HEK293 (cell line): ENCODE data around the gene HEATR5B.

Experiments
- CTCF ChIA-PET: fragments of 350-600 bp; formaldehyde crosslinking; extraction: SDS; loops from one replicate; lab custom pipeline; 2021; ENCODE audit warnings: antibody characterized with exemption; lab: Yijun Ruan, JAX
- POLR2A ChIA-PET: fragments of 300-600 bp; formaldehyde crosslinking; extraction: SDS; loops from one replicate; lab custom pipeline; 2020; ENCODE audit warnings: antibody characterized with exemption, inconsistent platforms; lab: Yijun Ruan, JAX
- H3K27ac ChIP-seq: fragments of 200-500 bp; sonication (Bioruptor generic); 2 replicates; pipeline ENCODE4 v1.5.1; 2014; ENCODE audit warnings: low read depth, low read length, control low read depth, inconsistent platforms; ENCODE audit errors: extremely low read depth
- H3K36me3 ChIP-seq, 2 experiments: fragments of 200-500 bp in 1 of 2; sonication (Bioruptor generic) in 1 of 2; 1 replicate in 1 of 2; 2 replicates in 1 of 2; pipeline ENCODE4 v1.5.1; 2014 to 2017; ENCODE audit warnings: inconsistent platforms in 2 of 2, low read length in 2 of 2; ENCODE audit not compliant: control insufficient read depth in 2 of 2, insufficient read depth in 1 of 2
- H3K4me1 ChIP-seq: fragments of 200-500 bp; sonication (Bioruptor generic); 2 replicates; pipeline ENCODE4 v1.5.1; 2014; ENCODE audit warnings: mild to moderate bottlenecking, low read length, inconsistent platforms; ENCODE audit not compliant: control insufficient read depth, insufficient read depth
- H3K4me3 ChIP-seq: 2 replicates; pipeline ENCODE4 v1.5.1; 2011; ENCODE audit warnings: low read depth, mild to moderate bottlenecking, control low read depth, low read length, moderate library complexity
- H3K9me3 ChIP-seq: fragments of 200-500 bp; sonication (Bioruptor generic); 2 replicates; pipeline ENCODE4 v1.5.1; 2014; ENCODE audit warnings: low read depth, low read length, inconsistent platforms; ENCODE audit not compliant: control insufficient read depth, insufficient read depth
- MEIS1 ChIP-seq: sonication (generic); formaldehyde crosslinking; IDR thresholded peaks from 2 replicates; pipeline ENCODE4 v1.8.1; 2022; ENCODE audit warnings: missing genetic modification reagents, mild to moderate bottlenecking, borderline replicate concordance
- SALL2 ChIP-seq: fragments of 450-650 bp; formaldehyde crosslinking; IDR thresholded peaks from 2 replicates; pipeline ENCODE4 v1.5.0; 2017; ENCODE audit warnings: missing biosample characterization, mild to moderate bottlenecking, missing genetic modification characterization, borderline replicate concordance
- SCRT2 ChIP-seq: fragments of 450-650 bp; formaldehyde crosslinking; IDR thresholded peaks from 2 replicates; pipeline ENCODE4 v1.5.1; 2016; ENCODE audit warnings: missing biosample characterization, missing genetic modification characterization
- ZBTB7A ChIP-seq: fragments of 450-650 bp; formaldehyde crosslinking; IDR thresholded peaks from 2 replicates; pipeline ENCODE4 v1.5.1; 2016; ENCODE audit warnings: low read depth, missing biosample characterization, missing genetic modification characterization
- ZBTB8A ChIP-seq: fragments of 450-650 bp; formaldehyde crosslinking; IDR thresholded peaks from 2 replicates; pipeline ENCODE4 v1.5.1; 2016; ENCODE audit warnings: missing biosample characterization, missing genetic modification characterization
- ZEB2 ChIP-seq: fragments of 450-650 bp; formaldehyde crosslinking; IDR thresholded peaks from 2 replicates; pipeline ENCODE4 v1.5.1; 2016; ENCODE audit warnings: missing biosample characterization, missing genetic modification characterization
- ZFHX2 ChIP-seq: fragments of 450-650 bp; formaldehyde crosslinking; conservative IDR thresholded peaks from 2 replicates; pipeline ENCODE4 v1.5.1; 2016; ENCODE audit warnings: missing biosample characterization, missing genetic modification characterization
- ZNF132 ChIP-seq: fragments of 450-650 bp; formaldehyde crosslinking; IDR thresholded peaks from 2 replicates; pipeline ENCODE4 v1.5.1; 2017; ENCODE audit warnings: missing biosample characterization, missing genetic modification characterization, borderline replicate concordance
- ZNF140 ChIP-seq: fragments of 450-650 bp; formaldehyde crosslinking; IDR thresholded peaks from 2 replicates; pipeline ENCODE4 v1.5.1; 2016; ENCODE audit warnings: missing biosample characterization, missing genetic modification characterization
- ZNF19 ChIP-seq: fragments of 450-650 bp; formaldehyde crosslinking; IDR thresholded peaks from 2 replicates; pipeline ENCODE4; 2016; ENCODE audit warnings: missing biosample characterization, missing genetic modification characterization, low read depth
- ZNF2 ChIP-seq: fragments of 450-650 bp; formaldehyde crosslinking; IDR thresholded peaks from 2 replicates; pipeline ENCODE4 v1.5.1; 2016; ENCODE audit warnings: missing biosample characterization, missing genetic modification characterization
- ZNF26 ChIP-seq: fragments of 450-650 bp; formaldehyde crosslinking; IDR thresholded peaks from 2 replicates; pipeline ENCODE4 v1.5.1; 2016; ENCODE audit warnings: missing biosample characterization, missing genetic modification characterization
- ZNF350 ChIP-seq: fragments of 450-650 bp; formaldehyde crosslinking; IDR thresholded peaks from 2 replicates; pipeline ENCODE4 v1.5.0; 2017; ENCODE audit warnings: missing biosample characterization, mild to moderate bottlenecking, missing genetic modification characterization
- ZNF394 ChIP-seq: fragments of 450-650 bp; formaldehyde crosslinking; IDR thresholded peaks from 2 replicates; pipeline ENCODE4 v1.5.1; 2016; ENCODE audit warnings: missing biosample characterization, missing genetic modification characterization, mild to moderate bottlenecking, moderate library complexity, borderline replicate concordance
- ZNF610 ChIP-seq: fragments of 450-650 bp; formaldehyde crosslinking; IDR thresholded peaks from 2 replicates; pipeline ENCODE4 v1.5.1; 2016; ENCODE audit warnings: missing biosample characterization, missing genetic modification characterization, borderline replicate concordance
- ZNF624 ChIP-seq: fragments of 450-650 bp; formaldehyde crosslinking; IDR thresholded peaks from 2 replicates; pipeline ENCODE4 v1.5.1; 2017; ENCODE audit warnings: missing biosample characterization, missing genetic modification characterization
- ZNF645 ChIP-seq: fragments of 450-650 bp; formaldehyde crosslinking; IDR thresholded peaks from 2 replicates; pipeline ENCODE4; 2016; ENCODE audit warnings: missing biosample characterization, missing genetic modification characterization
- ZNF660 ChIP-seq: fragments of 450-650 bp; IDR thresholded peaks from 2 replicates; pipeline ENCODE4 v1.5.1; 2018; ENCODE audit warnings: missing biosample characterization, mild to moderate bottlenecking, missing genetic modification characterization
- ZNF664 ChIP-seq: fragments of 450-650 bp; formaldehyde crosslinking; IDR thresholded peaks from 2 replicates; pipeline ENCODE4 v1.5.1; 2016; ENCODE audit warnings: missing biosample characterization, missing genetic modification characterization
- ZNF785 ChIP-seq: fragments of 450-650 bp; formaldehyde crosslinking; IDR thresholded peaks from 2 replicates; pipeline ENCODE4 v1.5.1; 2016; ENCODE audit warnings: missing biosample characterization, missing genetic modification characterization
- ZNF830 ChIP-seq: fragments of 450-650 bp; IDR thresholded peaks from 2 replicates; pipeline ENCODE4 v1.5.0; 2018; ENCODE audit warnings: missing biosample characterization, missing genetic modification characterization, low read depth, mild to moderate bottlenecking, moderate library complexity
- ZSCAN30 ChIP-seq: fragments of 450-650 bp; IDR thresholded peaks from 2 replicates; pipeline ENCODE4 v1.5.1; 2018; ENCODE audit warnings: missing biosample characterization, mild to moderate bottlenecking, missing genetic modification characterization, moderate library complexity
- TF ChIP-seq, protein P1 (sequence below): fragments of 450-650 bp; formaldehyde crosslinking; IDR thresholded peaks from 2 replicates; pipeline ENCODE4 v1.5.1; 2016; ENCODE audit warnings: missing biosample characterization, missing genetic modification characterization
- TF ChIP-seq, protein P2 (sequence below): fragments of 450-650 bp; formaldehyde crosslinking; IDR thresholded peaks from 2 replicates; pipeline ENCODE4 v1.5.1; 2016; ENCODE audit warnings: missing biosample characterization, missing genetic modification characterization
- TF ChIP-seq, protein P3 (sequence below): fragments of 450-650 bp; formaldehyde crosslinking; IDR thresholded peaks from 2 replicates; pipeline ENCODE4 v1.5.1; 2016; ENCODE audit warnings: missing biosample characterization, missing genetic modification characterization, borderline replicate concordance

The HEATR5B gene

DNA sequence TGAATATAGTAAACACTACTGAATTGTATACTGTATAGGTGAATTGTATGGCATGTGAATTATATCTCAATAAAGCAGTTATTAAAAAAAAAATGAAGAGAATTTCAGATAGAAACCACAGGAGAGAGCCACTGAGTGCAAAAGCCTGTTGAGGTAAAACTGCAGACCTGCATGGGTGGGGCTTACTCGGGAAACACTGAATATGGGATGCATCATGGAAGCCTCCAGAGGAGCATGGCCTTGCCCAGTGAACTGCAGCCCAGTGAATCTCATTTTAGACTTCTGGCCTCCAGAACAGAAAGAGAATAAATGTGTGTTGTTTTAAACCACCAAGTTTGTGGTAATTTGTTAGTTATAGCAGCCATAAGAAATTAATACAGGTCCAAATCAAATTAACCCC, 15.9 kb upstream of the HEATR5B start (continued):
- TF ChIP-seq ZNF660 (tag by site-specific recombination) (no peak), ZNF2 (tag by site-specific recombination) (no peak), ZNF830 (no peak)

GRCh38 chr2:37098416-37099118, 14.4 kb upstream of the HEATR5B start:
- TF ChIP-seq ZNF350 (tag by site-specific recombination) (no peak), ZNF645 (no peak), ZNF394 (tag by site-specific recombination) (no peak), ZNF610 (tag by site-specific recombination) (no peak), SALL2 (tag by site-specific recombination) (no peak), ZEB2 (tag by site-specific recombination) (no peak), ZFHX2 (tag by site-specific recombination) (no peak), ZBTB8A (tag by site-specific recombination) (no peak), ZBTB7A (tag by site-specific recombination) (no peak), MEIS1 (CRISPR knock-in tag) (no peak), ZNF132 (tag by site-specific recombination) (no peak), ZNF664 (no peak), ZNF624 (tag by site-specific recombination) (no peak), ZSCAN30 (tag by site-specific recombination) (no peak), ZNF19 (no peak), ZNF140 (no peak)
- TF ChIP-seq, protein P1, sequence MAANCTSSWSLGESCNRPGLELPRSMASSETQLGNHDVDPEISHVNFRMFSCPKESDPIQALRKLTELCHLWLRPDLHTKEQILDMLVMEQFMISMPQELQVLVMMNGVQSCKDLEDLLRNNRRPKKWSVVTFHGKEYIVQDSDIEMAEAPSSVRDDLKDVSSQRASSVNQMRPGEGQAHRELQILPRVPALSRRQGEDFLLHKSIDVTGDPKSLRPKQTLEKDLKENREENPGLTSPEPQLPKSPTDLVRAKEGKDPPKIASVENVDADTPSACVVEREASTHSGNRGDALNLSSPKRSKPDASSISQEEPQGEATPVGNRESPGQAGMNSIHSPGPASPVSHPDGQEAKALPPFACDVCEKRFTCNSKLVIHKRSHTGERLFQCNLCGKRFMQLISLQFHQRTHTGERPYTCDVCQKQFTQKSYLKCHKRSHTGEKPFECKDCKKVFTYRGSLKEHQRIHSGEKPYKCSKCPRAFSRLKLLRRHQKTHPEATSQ (tag by site-specific recombination) = no peak
- H3K4me1 ChIP-seq = no peaks in the 10 kb centered on the region
- H3K4me3 ChIP-seq = no peak overlapping the region
- peaks cover 42 to 82% of the 10 kb centered on the region in 2 experiments for H3K36me3 ChIP-seq
- no peaks in the 10 kb centered on the region for H3K9me3 ChIP-seq
- H3K27ac ChIP-seq = no peak overlapping the region
- ChIA-PET POLR2A (no interaction called here), CTCF (no interaction called here)

- ChIA-PET CTCF (no interaction called here), POLR2A (no interaction called here)
- H3K36me3 ChIP-seq = peaks cover 41 to 83% of the 10 kb centered on the region in 2 experiments
- H3K4me1 ChIP-seq = no peaks in the 10 kb centered on the region
- no peaks in the 10 kb centered on the region for H3K9me3 ChIP-seq
- no peak overlapping the region for H3K4me3 ChIP-seq
- no peak overlapping the region for H3K27ac ChIP-seq
- TF ChIP-seq SCRT2 (tag by site-specific recombination) (no peak), ZNF26 (tag by site-specific recombination) (no peak), ZNF785 (tag by site-specific recombination) (no peak)
- TF ChIP-seq, protein P2, sequence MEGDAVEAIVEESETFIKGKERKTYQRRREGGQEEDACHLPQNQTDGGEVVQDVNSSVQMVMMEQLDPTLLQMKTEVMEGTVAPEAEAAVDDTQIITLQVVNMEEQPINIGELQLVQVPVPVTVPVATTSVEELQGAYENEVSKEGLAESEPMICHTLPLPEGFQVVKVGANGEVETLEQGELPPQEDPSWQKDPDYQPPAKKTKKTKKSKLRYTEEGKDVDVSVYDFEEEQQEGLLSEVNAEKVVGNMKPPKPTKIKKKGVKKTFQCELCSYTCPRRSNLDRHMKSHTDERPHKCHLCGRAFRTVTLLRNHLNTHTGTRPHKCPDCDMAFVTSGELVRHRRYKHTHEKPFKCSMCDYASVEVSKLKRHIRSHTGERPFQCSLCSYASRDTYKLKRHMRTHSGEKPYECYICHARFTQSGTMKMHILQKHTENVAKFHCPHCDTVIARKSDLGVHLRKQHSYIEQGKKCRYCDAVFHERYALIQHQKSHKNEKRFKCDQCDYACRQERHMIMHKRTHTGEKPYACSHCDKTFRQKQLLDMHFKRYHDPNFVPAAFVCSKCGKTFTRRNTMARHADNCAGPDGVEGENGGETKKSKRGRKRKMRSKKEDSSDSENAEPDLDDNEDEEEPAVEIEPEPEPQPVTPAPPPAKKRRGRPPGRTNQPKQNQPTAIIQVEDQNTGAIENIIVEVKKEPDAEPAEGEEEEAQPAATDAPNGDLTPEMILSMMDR = no peak
- TF ChIP-seq, protein P3, sequence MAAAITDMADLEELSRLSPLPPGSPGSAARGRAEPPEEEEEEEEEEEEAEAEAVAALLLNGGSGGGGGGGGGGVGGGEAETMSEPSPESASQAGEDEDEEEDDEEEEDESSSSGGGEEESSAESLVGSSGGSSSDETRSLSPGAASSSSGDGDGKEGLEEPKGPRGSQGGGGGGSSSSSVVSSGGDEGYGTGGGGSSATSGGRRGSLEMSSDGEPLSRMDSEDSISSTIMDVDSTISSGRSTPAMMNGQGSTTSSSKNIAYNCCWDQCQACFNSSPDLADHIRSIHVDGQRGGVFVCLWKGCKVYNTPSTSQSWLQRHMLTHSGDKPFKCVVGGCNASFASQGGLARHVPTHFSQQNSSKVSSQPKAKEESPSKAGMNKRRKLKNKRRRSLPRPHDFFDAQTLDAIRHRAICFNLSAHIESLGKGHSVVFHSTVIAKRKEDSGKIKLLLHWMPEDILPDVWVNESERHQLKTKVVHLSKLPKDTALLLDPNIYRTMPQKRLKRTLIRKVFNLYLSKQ (tag by site-specific recombination) = no peak
These were observed 12.4 kb upstream of the HEATR5B start for GRCh38 chr2:37096568-37096967.
